K562 (cell line): Measurements from ENCODE around the gene CHST12. TPM values are rescaled to one million over a fixed set of nuclear protein-coding genes. Genes with fewer than 3 reads are reported as not detected.

Source experiments
- CHD2 ChIP-seq: IDR thresholded peaks from 2 replicates; pipeline ENCODE4 v1.6.1; 2011; ENCODE audit warnings: low read depth, low read length
- DACH1 ChIP-seq: fragments of 450-650 bp; IDR thresholded peaks from 2 replicates; pipeline ENCODE4 v1.6.1; 2018; ENCODE audit not compliant: partially characterized antibody
- ETV6 ChIP-seq, 3 experiments: fragments of 150-350 bp in 1 of 3; sonication (generic) in 1 of 3; formaldehyde crosslinking in 1 of 3; IDR thresholded peaks; 2 replicates each; pipeline versions ENCODE4 v1.6.1 to v1.8.0; 2014 to 2022; ENCODE audit warnings: borderline replicate concordance in 2 of 3, low read depth in 2 of 3, antibody characterized with exemption in 1 of 3, low read length in 1 of 3, mild to moderate bottlenecking in 1 of 3, missing genetic modification reagents in 1 of 3
- EWSR1 ChIP-seq: fragments of 450-650 bp; IDR thresholded peaks from 2 replicates; pipeline ENCODE4 v1.6.1; 2018; ENCODE audit warnings: borderline replicate concordance, mild to moderate bottlenecking, low read depth, moderate library complexity; ENCODE audit not compliant: partially characterized antibody
- MTA3 ChIP-seq: fragments of 450-650 bp; formaldehyde crosslinking; IDR thresholded peaks from 2 replicates; pipeline ENCODE4 v1.6.1; 2017; ENCODE audit warnings: mild to moderate bottlenecking, borderline replicate concordance
- NR2C1 ChIP-seq, 2 experiments: fragments of 450-650 bp; IDR thresholded peaks; 2 replicates each; pipeline ENCODE4 v1.6.1; 2017; ENCODE audit warnings: mild to moderate bottlenecking in 2 of 2, antibody characterized with exemption in 1 of 2, inconsistent platforms in 1 of 2, missing compliant biosample characterization in 1 of 2, missing genetic modification characterization in 1 of 2
- SMARCB1 ChIP-seq: IDR thresholded peaks from 2 replicates; pipeline ENCODE4 v1.6.1; 2011; ENCODE audit warnings: improper control_type of control experiment, low read depth; ENCODE audit not compliant: insufficient read length
- ZKSCAN8 ChIP-seq: fragments of 200-800 bp; sonication (Bioruptor generic); IDR thresholded peaks from 2 replicates; pipeline ENCODE4 v1.6.1; 2016; ENCODE audit warnings: missing genetic modification characterization, missing compliant biosample characterization
- ZNF561 ChIP-seq: fragments of 450-650 bp; formaldehyde crosslinking; conservative IDR thresholded peaks from 2 replicates; pipeline ENCODE4 v1.4.0; 2020; ENCODE audit warnings: mild to moderate bottlenecking, moderate library complexity
- ZNF668 ChIP-seq: fragments of 250-450 bp; sonication (Bioruptor Pico); IDR thresholded peaks from 2 replicates; pipeline ENCODE4 v1.8.0; 2022; ENCODE audit warnings: mild to moderate bottlenecking, inconsistent platforms
- polyA plus RNA-seq, 8 experiments: library from polyadenylated mRNA; depleted of rRNA in 4 of 8; stranded (reverse) in 5 of 8; unstranded in 3 of 8; fragments of >200 nt; fragmentation: Nextera tagmentation in 2 of 8; fragmentation: Illumina TruSeq in 1 of 8; extraction: Ambion mirVana in 2 of 8; extraction: Trizol in 1 of 8; gene quantifications; 2 replicates each; pipeline versions ENCODE4 v1.2.1 to v1.2.3, GENCODE V29; 2011 to 2014; ENCODE audit warnings: inconsistent platforms in 1 of 8, missing spikeins in 1 of 8
- total RNA-seq, 7 experiments: library from RNA; depleted of rRNA in 6 of 7; stranded (reverse); fragments of >200 nt in 6 of 7; fragmentation: Illumina TruSeq in 2 of 7; extraction: Trizol in 2 of 7; gene quantifications; 2 replicates each; pipeline versions ENCODE4 v1.2.1 to v1.2.3, GENCODE V29; 2011 to 2021; ENCODE audit warnings: low replicate concordance in 1 of 7
- TF ChIP-seq, protein P1 (sequence below): fragments of 250-450 bp; sonication (Bioruptor Pico); IDR thresholded peaks from 2 replicates; pipeline ENCODE4 v1.8.0; 2022; ENCODE audit warnings: inconsistent platforms
- TF ChIP-seq, protein P2 (sequence below): sonication (generic); formaldehyde crosslinking; IDR thresholded peaks from 2 replicates; pipeline ENCODE4 v1.8.0; 2022; ENCODE audit warnings: mild to moderate bottlenecking, missing genetic modification reagents

Gene CHST12
- total and polyA plus RNA-seq, 9 of the 15 experiments (the other 6 are each of a cell fraction or from before 2014, with no cell fraction given): 0.18 to 19.8 (median 3.6) TPM

DNA sequence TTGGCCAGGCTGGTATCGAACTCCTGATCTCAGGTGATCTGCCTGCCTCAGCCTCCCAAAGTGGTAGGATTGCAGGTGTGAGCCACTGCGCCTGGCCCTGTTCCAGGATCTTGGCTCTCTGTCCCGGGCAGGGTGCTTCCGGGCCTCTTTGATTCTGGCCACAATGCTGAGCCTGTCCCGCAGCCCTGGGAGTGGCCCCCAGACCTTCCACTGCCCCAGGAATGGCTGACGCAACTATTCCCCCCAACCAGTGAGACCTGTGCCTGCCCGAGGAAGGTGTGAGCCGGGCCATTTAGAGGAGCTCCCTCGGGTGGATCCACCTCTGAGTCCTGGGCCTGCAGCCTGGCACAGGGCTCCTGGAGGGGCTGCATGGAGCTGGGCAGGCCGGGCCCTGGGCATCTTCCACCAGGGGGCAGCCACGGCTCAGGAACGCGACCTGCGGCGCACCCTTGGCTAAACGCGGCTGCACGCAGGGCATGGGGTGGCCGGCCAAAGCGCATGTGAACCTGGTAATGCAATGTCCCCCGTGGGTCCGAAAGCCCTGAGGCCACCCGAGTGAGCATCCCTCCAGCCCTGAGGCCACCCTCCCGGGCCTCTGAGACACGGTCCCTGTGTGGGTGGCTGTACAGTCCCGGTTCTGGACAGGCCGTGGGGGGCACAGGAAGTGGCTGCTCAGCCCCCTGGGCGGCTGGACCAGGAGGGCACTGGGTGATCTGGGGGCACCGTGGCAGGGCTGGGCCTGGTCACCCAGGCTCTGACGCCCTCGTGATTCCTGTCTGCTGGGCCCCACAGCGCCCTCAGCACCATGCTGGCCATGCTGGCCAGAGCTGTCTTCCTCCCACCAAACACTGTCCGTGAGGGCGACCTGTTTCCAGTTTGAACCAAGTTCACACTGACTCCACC, 48.0 kb downstream of the CHST12 start (continued):
- TF ChIP-seq, protein P1, sequence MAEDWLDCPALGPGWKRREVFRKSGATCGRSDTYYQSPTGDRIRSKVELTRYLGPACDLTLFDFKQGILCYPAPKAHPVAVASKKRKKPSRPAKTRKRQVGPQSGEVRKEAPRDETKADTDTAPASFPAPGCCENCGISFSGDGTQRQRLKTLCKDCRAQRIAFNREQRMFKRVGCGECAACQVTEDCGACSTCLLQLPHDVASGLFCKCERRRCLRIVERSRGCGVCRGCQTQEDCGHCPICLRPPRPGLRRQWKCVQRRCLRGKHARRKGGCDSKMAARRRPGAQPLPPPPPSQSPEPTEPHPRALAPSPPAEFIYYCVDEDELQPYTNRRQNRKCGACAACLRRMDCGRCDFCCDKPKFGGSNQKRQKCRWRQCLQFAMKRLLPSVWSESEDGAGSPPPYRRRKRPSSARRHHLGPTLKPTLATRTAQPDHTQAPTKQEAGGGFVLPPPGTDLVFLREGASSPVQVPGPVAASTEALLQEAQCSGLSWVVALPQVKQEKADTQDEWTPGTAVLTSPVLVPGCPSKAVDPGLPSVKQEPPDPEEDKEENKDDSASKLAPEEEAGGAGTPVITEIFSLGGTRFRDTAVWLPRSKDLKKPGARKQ (CRISPR knock-in tag): no peak
- TF ChIP-seq ZNF561 (CRISPR knock-in tag) (no peak), NR2C1 (IDR thresholded peaks at IDR 0.05) (no peak), NR2C1 (tag; IDR thresholded peaks at IDR 0.05) (no peak), MTA3 (peak; percentile 42), ZNF668 (CRISPR knock-in tag) (no peak), ETV6 (IDR thresholded peaks at IDR 0.05; ENCODE audit: borderline replicate concordance in 1 of 2, low read depth in 2 of 2, low read length in 1 of 2) (no peak), ETV6 (CRISPR knock-in tag; IDR thresholded peaks at IDR 0.05; ENCODE audit: borderline replicate concordance) (0 out of 2 replicates have a peak, but pooled peaks have one; percentile 74), CHD2 (no peak), DACH1 (no peak), SMARCB1 (no peak), ZKSCAN8 (CRISPR knock-in tag) (no peak), EWSR1 (no peak)
- TF ChIP-seq, protein P2, sequence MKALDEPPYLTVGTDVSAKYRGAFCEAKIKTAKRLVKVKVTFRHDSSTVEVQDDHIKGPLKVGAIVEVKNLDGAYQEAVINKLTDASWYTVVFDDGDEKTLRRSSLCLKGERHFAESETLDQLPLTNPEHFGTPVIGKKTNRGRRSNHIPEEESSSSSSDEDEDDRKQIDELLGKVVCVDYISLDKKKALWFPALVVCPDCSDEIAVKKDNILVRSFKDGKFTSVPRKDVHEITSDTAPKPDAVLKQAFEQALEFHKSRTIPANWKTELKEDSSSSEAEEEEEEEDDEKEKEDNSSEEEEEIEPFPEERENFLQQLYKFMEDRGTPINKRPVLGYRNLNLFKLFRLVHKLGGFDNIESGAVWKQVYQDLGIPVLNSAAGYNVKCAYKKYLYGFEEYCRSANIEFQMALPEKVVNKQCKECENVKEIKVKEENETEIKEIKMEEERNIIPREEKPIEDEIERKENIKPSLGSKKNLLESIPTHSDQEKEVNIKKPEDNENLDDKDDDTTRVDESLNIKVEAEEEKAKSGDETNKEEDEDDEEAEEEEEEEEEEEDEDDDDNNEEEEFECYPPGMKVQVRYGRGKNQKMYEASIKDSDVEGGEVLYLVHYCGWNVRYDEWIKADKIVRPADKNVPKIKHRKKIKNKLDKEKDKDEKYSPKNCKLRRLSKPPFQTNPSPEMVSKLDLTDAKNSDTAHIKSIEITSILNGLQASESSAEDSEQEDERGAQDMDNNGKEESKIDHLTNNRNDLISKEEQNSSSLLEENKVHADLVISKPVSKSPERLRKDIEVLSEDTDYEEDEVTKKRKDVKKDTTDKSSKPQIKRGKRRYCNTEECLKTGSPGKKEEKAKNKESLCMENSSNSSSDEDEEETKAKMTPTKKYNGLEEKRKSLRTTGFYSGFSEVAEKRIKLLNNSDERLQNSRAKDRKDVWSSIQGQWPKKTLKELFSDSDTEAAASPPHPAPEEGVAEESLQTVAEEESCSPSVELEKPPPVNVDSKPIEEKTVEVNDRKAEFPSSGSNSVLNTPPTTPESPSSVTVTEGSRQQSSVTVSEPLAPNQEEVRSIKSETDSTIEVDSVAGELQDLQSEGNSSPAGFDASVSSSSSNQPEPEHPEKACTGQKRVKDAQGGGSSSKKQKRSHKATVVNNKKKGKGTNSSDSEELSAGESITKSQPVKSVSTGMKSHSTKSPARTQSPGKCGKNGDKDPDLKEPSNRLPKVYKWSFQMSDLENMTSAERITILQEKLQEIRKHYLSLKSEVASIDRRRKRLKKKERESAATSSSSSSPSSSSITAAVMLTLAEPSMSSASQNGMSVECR: no peak
